Astrocyte of the cerebellum (primary cell): ENCODE measurements around the gene SCARB1.

Source experiments
- DNase-seq: peaks from one replicate; pipeline ENCODE4 v3.0.0-alpha.2; 2011; ENCODE audit warnings: low read depth
- H3K4me3 ChIP-seq: 2 replicates; pipeline ENCODE4 v1.5.1; 2011; ENCODE audit warnings: mild to moderate bottlenecking, low read depth, low read length, moderate library complexity
- in situ Hi-C: cut with HindIII; loops from 2 replicates; pipeline ENCODE4 v1.10.0; 2017; ENCODE audit warnings: low sequenced_read_pairs
- TF ChIP-seq, protein P1 (sequence below): IDR thresholded peaks from 2 replicates; pipeline ENCODE4 v1.5.1; 2012; ENCODE audit warnings: low read length, low read depth, moderate library complexity, mild to moderate bottlenecking; ENCODE audit errors: missing control alignments

SCARB1 gene

GRCh38 chr12:124744659-124745464 is 118.8 kb downstream of the SCARB1 start:
- H3K4me3 ChIP-seq = no peak overlapping the region
- DNase-seq = no peak
- in situ Hi-C loops = no loop called here
- TF ChIP-seq, protein P1, sequence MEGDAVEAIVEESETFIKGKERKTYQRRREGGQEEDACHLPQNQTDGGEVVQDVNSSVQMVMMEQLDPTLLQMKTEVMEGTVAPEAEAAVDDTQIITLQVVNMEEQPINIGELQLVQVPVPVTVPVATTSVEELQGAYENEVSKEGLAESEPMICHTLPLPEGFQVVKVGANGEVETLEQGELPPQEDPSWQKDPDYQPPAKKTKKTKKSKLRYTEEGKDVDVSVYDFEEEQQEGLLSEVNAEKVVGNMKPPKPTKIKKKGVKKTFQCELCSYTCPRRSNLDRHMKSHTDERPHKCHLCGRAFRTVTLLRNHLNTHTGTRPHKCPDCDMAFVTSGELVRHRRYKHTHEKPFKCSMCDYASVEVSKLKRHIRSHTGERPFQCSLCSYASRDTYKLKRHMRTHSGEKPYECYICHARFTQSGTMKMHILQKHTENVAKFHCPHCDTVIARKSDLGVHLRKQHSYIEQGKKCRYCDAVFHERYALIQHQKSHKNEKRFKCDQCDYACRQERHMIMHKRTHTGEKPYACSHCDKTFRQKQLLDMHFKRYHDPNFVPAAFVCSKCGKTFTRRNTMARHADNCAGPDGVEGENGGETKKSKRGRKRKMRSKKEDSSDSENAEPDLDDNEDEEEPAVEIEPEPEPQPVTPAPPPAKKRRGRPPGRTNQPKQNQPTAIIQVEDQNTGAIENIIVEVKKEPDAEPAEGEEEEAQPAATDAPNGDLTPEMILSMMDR = no peak

DNA sequence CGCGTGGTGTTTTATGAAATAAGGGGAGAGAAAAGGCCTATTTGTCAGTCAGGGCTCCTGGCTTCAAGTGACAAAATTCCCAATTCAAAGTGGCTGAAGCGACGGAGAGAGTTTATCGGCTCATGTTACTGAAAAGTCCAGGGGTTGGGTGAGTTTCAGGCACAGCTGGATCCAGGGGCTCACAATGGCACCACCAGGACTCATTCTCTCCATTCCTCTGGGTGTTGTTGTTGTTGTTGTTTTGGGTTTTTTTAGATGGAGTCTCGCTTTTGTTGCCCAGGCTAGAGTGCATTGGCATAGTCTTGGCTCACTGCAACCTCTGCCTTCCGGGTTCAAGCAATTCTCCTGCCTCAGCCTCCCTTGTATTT is 119.4 kb downstream of the SCARB1 start:
- no peak for DNase-seq
- TF ChIP-seq, protein P1 = no peak
- in situ Hi-C loops = no loop called here
- no peak overlapping the region for H3K4me3 ChIP-seq

GRCh38 chr12:124743479-124744272 is 120.0 kb downstream of the SCARB1 start:
- in situ Hi-C loops = no loop called here
- H3K4me3 ChIP-seq = no peak overlapping the region
- TF ChIP-seq, protein P1 = no peak
- DNase-seq = no peak

- TF ChIP-seq, protein P1 = no peak
- H3K4me3 ChIP-seq = no peak overlapping the region
- DNase-seq = no peak
- in situ Hi-C loops = no loop called here
Observed at GRCh38 chr12:124742678-124743077, 121.0 kb downstream of the SCARB1 start.

GRCh38 chr12:124742111-124742510 is 121.6 kb downstream of the SCARB1 start:
- in situ Hi-C loops = no loop called here
- TF ChIP-seq, protein P1 = no peak
- H3K4me3 ChIP-seq = no peak overlapping the region
- DNase-seq = no peak

- no peak for DNase-seq
- H3K4me3 ChIP-seq = no peak overlapping the region
- TF ChIP-seq, protein P1 = no peak
- in situ Hi-C loops = no loop called here
Observed at GRCh38 chr12:124741211-124741610, 122.5 kb downstream of the SCARB1 start.
